Measurements from ENCODE around the gene MAPRE3. TPM values are rescaled to one million over a fixed set of nuclear protein-coding genes. Genes with fewer than 3 reads are reported as not detected.

Gene MAPRE3
- total and polyA plus RNA-seq, 9 of the 15 experiments (the other 6 are each of a cell fraction or from before 2014, with no cell fraction given), result 0.70 to 43.2 (median 12.6) TPM

DNA sequence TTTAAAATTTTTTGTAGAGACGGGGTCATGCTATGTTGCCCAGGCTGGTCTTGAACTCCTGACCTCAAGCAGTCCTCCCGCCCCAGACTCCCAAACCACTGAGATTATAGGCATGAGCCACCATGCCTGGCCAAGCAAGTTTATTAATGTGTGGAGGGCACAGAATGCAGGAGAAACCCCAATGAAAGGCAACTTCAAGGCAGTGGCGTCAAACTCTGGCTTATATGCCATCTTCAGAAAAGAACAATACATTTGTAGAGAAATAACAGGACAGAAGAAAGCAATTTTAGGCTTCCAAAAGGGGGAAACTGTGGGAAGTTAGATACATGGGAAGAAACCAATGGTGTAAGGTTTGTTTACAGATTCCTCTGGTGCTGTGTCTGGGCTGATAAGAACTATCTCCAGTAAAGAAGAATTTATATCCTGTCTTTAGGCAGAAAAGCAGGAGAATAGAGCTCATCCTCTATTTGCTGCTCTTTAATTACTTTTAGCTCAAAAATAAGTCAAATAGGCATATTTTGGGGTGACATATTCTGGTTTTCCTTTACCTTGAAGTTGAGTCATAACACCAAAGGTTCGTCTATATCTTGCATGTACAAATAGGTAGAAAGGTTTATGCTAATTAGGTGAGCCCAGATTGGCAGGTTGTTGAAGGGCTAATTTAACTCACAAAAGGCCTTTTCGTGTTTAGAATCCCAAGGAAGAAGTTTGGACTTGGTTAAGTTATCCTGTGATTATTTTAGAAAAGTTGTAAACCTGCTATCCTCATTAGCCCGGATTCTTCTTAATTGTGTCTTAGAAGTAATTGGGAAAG, 36.4 kb downstream of the MAPRE3 start:
- Histone ChIP-seq H3K9ac (ENCODE audit: insufficient read depth in 1 of 2, low read depth in 2 of 2, low read length in 2 of 2) (peak overlapping the region in 1 of 2 experiments; percentile 68; a peak in 2 of 4 replicates), H3K27me3 (ENCODE audit: control insufficient read depth in 2 of 2, insufficient read depth in 2 of 2, low read length in 2 of 2) (no peaks in the 10 kb centered on the region), H2AFZ (ENCODE audit: low read depth, low read length) (no peak overlapping the region), H3K9me3 (replicated peaks; ENCODE audit: control insufficient read depth, insufficient read depth, low read depth, low read length) (no peaks in the 10 kb centered on the region), H3K9me1 (ENCODE audit: control insufficient read depth, insufficient read depth, low read length) (peaks cover 3% of the 10 kb centered on the region), H3K4me2 (ENCODE audit: insufficient read depth, low read length) (peak overlapping the region; percentile 70), H3K27ac (ENCODE audit: extremely low read depth, low read depth, low read length) (peak overlapping the region; percentile 88), H3K79me2 (ENCODE audit: control insufficient read depth, insufficient read depth, low read length) (peaks cover 71% of the 10 kb centered on the region), H4K20me1 (replicated peaks; ENCODE audit: control insufficient read depth, insufficient read depth, low read length) (no peaks in the 10 kb centered on the region), H3K4me1 (replicated peaks in 1 of 2; ENCODE audit: control insufficient read depth in 2 of 2, insufficient read depth in 2 of 2, low read length in 2 of 2) (peaks cover 35 to 90% of the 10 kb centered on the region in 2 experiments), H3K36me3 (ENCODE audit: control insufficient read depth, insufficient read depth, low read length) (peaks cover 3% of the 10 kb centered on the region; the same call in 2 of the 3 replicates), H3K4me3 (peak overlapping the region; percentile 5; the same call in 1 of the 2 replicates)
- FAIRE-seq (peak; percentile 69), ATAC-seq (peak; percentile 44), DNase-seq (ENCODE audit: extremely low read depth in 1 of 4, low spot score in 3 of 4) (peak in 3 of 4 experiments; percentile 36 to 68 (median 38))
- ChIA-PET POLR2A (interaction anchor here (0.7 to 2.6 kb wide), 12 partner anchors 9 to 654 kb away, joined by 3 to 13 read pairs (median 4); partner anchors contain the start of gene TMEM214), CTCF (ENCODE audit: low intra/inter-chr PET ratio) (no interaction called here)
- 0% methylated on average over 6 of the region's 6 CpGs for WGBS (ENCODE audit: insufficient coverage, low coverage, missing lambda C conversion rate)
- in situ Hi-C loops (cut with MboI) (no loop called here), intact Hi-C loops (cut with micrococcal nuclease) (loop anchor here (1.0 to 2.0 kb wide), 3 partner anchors 9 to 34 kb away; no protein-coding TSS in a partner anchor)
- BruUV-seq (replicated peaks), result no TSS peak
- TF ChIP-seq CEBPG (CRISPR knock-in tag; IDR thresholded peaks at IDR 0.05), result no peak
- no peak; a peak in 1 of 4 replicates for TF ChIP-seq CEBPG (tag; conservative IDR thresholded peaks at IDR 0.05 in 1 of 2, IDR thresholded peaks at IDR 0.05 in 1 of 2)
- no peak for TF ChIP-seq KAT7 (CRISPR knock-in tag; IDR thresholded peaks at IDR 0.05; ENCODE audit: borderline replicate concordance)
- peak; percentile 91 for TF ChIP-seq SMARCA4 (IDR thresholded peaks at IDR 0.05)
- TF ChIP-seq HES1 (IDR thresholded peaks at IDR 0.05; ENCODE audit: low read depth), result no peak
- TF ChIP-seq, protein P1, sequence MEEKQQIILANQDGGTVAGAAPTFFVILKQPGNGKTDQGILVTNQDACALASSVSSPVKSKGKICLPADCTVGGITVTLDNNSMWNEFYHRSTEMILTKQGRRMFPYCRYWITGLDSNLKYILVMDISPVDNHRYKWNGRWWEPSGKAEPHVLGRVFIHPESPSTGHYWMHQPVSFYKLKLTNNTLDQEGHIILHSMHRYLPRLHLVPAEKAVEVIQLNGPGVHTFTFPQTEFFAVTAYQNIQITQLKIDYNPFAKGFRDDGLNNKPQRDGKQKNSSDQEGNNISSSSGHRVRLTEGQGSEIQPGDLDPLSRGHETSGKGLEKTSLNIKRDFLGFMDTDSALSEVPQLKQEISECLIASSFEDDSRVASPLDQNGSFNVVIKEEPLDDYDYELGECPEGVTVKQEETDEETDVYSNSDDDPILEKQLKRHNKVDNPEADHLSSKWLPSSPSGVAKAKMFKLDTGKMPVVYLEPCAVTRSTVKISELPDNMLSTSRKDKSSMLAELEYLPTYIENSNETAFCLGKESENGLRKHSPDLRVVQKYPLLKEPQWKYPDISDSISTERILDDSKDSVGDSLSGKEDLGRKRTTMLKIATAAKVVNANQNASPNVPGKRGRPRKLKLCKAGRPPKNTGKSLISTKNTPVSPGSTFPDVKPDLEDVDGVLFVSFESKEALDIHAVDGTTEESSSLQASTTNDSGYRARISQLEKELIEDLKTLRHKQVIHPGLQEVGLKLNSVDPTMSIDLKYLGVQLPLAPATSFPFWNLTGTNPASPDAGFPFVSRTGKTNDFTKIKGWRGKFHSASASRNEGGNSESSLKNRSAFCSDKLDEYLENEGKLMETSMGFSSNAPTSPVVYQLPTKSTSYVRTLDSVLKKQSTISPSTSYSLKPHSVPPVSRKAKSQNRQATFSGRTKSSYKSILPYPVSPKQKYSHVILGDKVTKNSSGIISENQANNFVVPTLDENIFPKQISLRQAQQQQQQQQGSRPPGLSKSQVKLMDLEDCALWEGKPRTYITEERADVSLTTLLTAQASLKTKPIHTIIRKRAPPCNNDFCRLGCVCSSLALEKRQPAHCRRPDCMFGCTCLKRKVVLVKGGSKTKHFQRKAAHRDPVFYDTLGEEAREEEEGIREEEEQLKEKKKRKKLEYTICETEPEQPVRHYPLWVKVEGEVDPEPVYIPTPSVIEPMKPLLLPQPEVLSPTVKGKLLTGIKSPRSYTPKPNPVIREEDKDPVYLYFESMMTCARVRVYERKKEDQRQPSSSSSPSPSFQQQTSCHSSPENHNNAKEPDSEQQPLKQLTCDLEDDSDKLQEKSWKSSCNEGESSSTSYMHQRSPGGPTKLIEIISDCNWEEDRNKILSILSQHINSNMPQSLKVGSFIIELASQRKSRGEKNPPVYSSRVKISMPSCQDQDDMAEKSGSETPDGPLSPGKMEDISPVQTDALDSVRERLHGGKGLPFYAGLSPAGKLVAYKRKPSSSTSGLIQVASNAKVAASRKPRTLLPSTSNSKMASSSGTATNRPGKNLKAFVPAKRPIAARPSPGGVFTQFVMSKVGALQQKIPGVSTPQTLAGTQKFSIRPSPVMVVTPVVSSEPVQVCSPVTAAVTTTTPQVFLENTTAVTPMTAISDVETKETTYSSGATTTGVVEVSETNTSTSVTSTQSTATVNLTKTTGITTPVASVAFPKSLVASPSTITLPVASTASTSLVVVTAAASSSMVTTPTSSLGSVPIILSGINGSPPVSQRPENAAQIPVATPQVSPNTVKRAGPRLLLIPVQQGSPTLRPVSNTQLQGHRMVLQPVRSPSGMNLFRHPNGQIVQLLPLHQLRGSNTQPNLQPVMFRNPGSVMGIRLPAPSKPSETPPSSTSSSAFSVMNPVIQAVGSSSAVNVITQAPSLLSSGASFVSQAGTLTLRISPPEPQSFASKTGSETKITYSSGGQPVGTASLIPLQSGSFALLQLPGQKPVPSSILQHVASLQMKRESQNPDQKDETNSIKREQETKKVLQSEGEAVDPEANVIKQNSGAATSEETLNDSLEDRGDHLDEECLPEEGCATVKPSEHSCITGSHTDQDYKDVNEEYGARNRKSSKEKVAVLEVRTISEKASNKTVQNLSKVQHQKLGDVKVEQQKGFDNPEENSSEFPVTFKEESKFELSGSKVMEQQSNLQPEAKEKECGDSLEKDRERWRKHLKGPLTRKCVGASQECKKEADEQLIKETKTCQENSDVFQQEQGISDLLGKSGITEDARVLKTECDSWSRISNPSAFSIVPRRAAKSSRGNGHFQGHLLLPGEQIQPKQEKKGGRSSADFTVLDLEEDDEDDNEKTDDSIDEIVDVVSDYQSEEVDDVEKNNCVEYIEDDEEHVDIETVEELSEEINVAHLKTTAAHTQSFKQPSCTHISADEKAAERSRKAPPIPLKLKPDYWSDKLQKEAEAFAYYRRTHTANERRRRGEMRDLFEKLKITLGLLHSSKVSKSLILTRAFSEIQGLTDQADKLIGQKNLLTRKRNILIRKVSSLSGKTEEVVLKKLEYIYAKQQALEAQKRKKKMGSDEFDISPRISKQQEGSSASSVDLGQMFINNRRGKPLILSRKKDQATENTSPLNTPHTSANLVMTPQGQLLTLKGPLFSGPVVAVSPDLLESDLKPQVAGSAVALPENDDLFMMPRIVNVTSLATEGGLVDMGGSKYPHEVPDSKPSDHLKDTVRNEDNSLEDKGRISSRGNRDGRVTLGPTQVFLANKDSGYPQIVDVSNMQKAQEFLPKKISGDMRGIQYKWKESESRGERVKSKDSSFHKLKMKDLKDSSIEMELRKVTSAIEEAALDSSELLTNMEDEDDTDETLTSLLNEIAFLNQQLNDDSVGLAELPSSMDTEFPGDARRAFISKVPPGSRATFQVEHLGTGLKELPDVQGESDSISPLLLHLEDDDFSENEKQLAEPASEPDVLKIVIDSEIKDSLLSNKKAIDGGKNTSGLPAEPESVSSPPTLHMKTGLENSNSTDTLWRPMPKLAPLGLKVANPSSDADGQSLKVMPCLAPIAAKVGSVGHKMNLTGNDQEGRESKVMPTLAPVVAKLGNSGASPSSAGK (IDR thresholded peaks at IDR 0.05), result no peak
- no peak for TF ChIP-seq ZBTB8A (IDR thresholded peaks at IDR 0.05; ENCODE audit: partially characterized antibody)

All from K562 (cell line).